OCI-LY1 (cell line): Measurements from ENCODE around the gene DNAJB5.
"Not testable (repeated sequence)": the region's sequence is repeated elsewhere in the genome, so short reads cannot be mapped to it uniquely, and the experiment has no call there.

ENCODE experiments used
- H2AFZ ChIP-seq: fragments of 200-600 bp; sonication (generic), shearing (Covaris generic); 2 replicates; pipeline ENCODE4 v1.6.0; 2014; ENCODE audit warnings: antibody characterized with exemption, mild to moderate bottlenecking, low read length
- H3F3A ChIP-seq: fragments of 200-600 bp; sonication (generic), shearing (Covaris generic); 2 replicates; pipeline ENCODE4 v1.6.0; 2014; ENCODE audit warnings: mild to moderate bottlenecking, antibody characterized with exemption, low read length, moderate library complexity; ENCODE audit not compliant: insufficient read depth
- H3K27ac ChIP-seq: fragments of 200-600 bp; sonication (generic); 2 replicates; pipeline ENCODE4 v1.5.1; 2014; ENCODE audit warnings: low read length, mixed run types, mild to moderate bottlenecking, low read depth; ENCODE audit not compliant: poor library complexity, severe bottlenecking
- H3K27me3 ChIP-seq: fragments of 200-600 bp; sonication (generic); 2 replicates; pipeline ENCODE4 v1.6.0; 2014; ENCODE audit warnings: antibody characterized with exemption, mild to moderate bottlenecking, low read length, moderate library complexity; ENCODE audit not compliant: insufficient read depth
- H3K36me3 ChIP-seq: fragments of 200-600 bp; sonication (generic); 2 replicates; pipeline ENCODE4 v1.6.1; 2014; ENCODE audit warnings: mild to moderate bottlenecking, antibody characterized with exemption, low read length, moderate library complexity, mixed read lengths; ENCODE audit not compliant: insufficient read depth
- H3K4me1 ChIP-seq: fragments of 200-600 bp; sonication (generic); 2 replicates; pipeline ENCODE4 v1.5.1; 2014; ENCODE audit warnings: mild to moderate bottlenecking, low read length, moderate library complexity; ENCODE audit not compliant: insufficient read depth, severe bottlenecking
- H3K4me2 ChIP-seq: fragments of 200-600 bp; sonication (generic), shearing (Covaris generic); 2 replicates; pipeline ENCODE4 v1.6.1; 2014; ENCODE audit warnings: low read length
- H3K4me3 ChIP-seq: fragments of 200-600 bp; sonication (generic); 2 replicates; pipeline ENCODE4 v1.5.1; 2014; ENCODE audit warnings: low read length, low read depth, mild to moderate bottlenecking, mixed read lengths; ENCODE audit not compliant: poor library complexity, severe bottlenecking
- H3K79me2 ChIP-seq: fragments of 200-600 bp; shearing (Covaris generic); 2 replicates; pipeline ENCODE4 v1.6.1; 2016; ENCODE audit warnings: mixed run types, low read length, mixed read lengths; ENCODE audit not compliant: insufficient read depth
- H3K9ac ChIP-seq: fragments of 200-600 bp; sonication (generic), shearing (Covaris generic); 2 replicates; pipeline ENCODE4 v1.6.1; 2014; ENCODE audit warnings: mild to moderate bottlenecking, low read length, mixed read lengths
- H3K9me2 ChIP-seq: fragments of 200-600 bp; sonication (generic), shearing (Covaris generic); 2 replicates; pipeline ENCODE4 v1.6.1; 2014; ENCODE audit warnings: low read depth, mild to moderate bottlenecking, low read length, mixed read lengths
- H3K9me3 ChIP-seq: fragments of 200-600 bp; shearing (Covaris generic); 2 replicates; pipeline ENCODE4 v1.6.1; 2014; ENCODE audit warnings: low read length, mixed read lengths
- H4K20me1 ChIP-seq: fragments of 200-600 bp; sonication (generic), shearing (Covaris generic); 2 replicates; pipeline ENCODE4 v1.6.0; 2016; ENCODE audit warnings: mild to moderate bottlenecking, low read length; ENCODE audit not compliant: insufficient read depth
- CTCF ChIP-seq: fragments of 200-600 bp; sonication (generic), shearing (Covaris generic); IDR thresholded peaks from 2 replicates; pipeline ENCODE4 v1.5.1; 2017; ENCODE audit warnings: mild to moderate bottlenecking, antibody characterized with exemption, low read length, moderate library complexity, mixed read lengths
- EZH2 ChIP-seq: fragments of 200-600 bp; sonication (generic), shearing (Covaris generic); IDR thresholded peaks from 2 replicates; pipeline ENCODE4 v1.8.0; 2017; ENCODE audit warnings: borderline replicate concordance, mixed run types, mild to moderate bottlenecking, antibody characterized with exemption, low read length, moderate library complexity, mixed read lengths

The DNAJB5 gene

GRCh38 chr9:35001803-35002502, 12.4 kb downstream of the DNAJB5 start:
- Histone ChIP-seq H3F3A (no peaks in the 10 kb centered on the region), H3K4me2 (no peak overlapping the region)
- no peak for TF ChIP-seq CTCF
- no peak for TF ChIP-seq EZH2

DNA sequence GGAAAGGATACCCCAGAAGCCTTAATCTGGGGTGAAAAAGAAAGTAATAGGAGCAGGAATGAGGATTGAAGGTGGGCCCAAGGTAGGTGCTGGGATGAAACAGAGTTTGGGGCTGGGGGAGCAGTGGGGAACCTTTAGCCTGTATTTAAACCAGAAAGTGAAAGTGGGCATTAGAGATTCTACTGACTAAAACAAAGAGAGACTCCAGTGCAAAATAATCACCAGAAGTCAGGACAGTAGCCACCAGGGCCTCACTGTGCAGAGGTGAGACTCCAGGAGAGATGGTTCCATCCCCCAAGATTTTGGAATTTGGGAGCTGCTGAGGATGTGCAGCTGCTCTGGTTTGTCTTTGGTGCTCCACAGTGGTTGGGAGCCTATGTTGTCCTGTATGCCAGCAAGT, 13.1 kb downstream of the DNAJB5 start:
- Histone ChIP-seq H3K79me2 (no peaks in the 10 kb centered on the region), H2AFZ (no peak overlapping the region), H4K20me1 (no peaks in the 10 kb centered on the region), H3K9me3 (no peaks in the 10 kb centered on the region), H3K9me2 (no peaks in the 10 kb centered on the region), H3K27ac (no peak overlapping the region), H3K36me3 (no peaks in the 10 kb centered on the region), H3K27me3 (no peaks in the 10 kb centered on the region), H3K4me1 (no peaks in the 10 kb centered on the region), H3K4me2 (no peak overlapping the region), H3K4me3 (no peak overlapping the region), H3F3A (no peaks in the 10 kb centered on the region), H3K9ac (no peak overlapping the region)
- TF ChIP-seq EZH2, result no peak
- no peak for TF ChIP-seq CTCF

More at GRCh38 chr9:35001803-35002502, 12.4 kb downstream of the DNAJB5 start:
- H3K27ac ChIP-seq, result no peak overlapping the region
- no peaks in the 10 kb centered on the region for H3K9me2 ChIP-seq
- H3K27me3 ChIP-seq, result no peaks in the 10 kb centered on the region
- H4K20me1 ChIP-seq, result no peaks in the 10 kb centered on the region
- no peaks in the 10 kb centered on the region for H3K79me2 ChIP-seq
- H3K9me3 ChIP-seq, result no peaks in the 10 kb centered on the region
- H3K4me1 ChIP-seq, result no peaks in the 10 kb centered on the region
- no peaks in the 10 kb centered on the region for H3K36me3 ChIP-seq
- H3K4me3 ChIP-seq, result no peak overlapping the region
- H2AFZ ChIP-seq, result no peak overlapping the region
- no peak overlapping the region for H3K9ac ChIP-seq

GRCh38 chr9:35004299-35004698, 14.8 kb downstream of the DNAJB5 start:
- H3K4me2 ChIP-seq, H3K4me1 ChIP-seq, H3K4me3 ChIP-seq, H3K79me2 ChIP-seq, H3K36me3 ChIP-seq, H2AFZ ChIP-seq, H3F3A ChIP-seq, H3K27ac ChIP-seq, H3K9ac ChIP-seq, H4K20me1 ChIP-seq, H3K9me3 ChIP-seq, H3K9me2 ChIP-seq, H3K27me3 ChIP-seq: not testable (repeated sequence)

- Histone ChIP-seq H3F3A (no peaks in the 10 kb centered on the region), H3K4me1 (no peaks in the 10 kb centered on the region), H3K4me3 (no peak overlapping the region), H2AFZ (no peak overlapping the region), H3K36me3 (peaks cover 4% of the 10 kb centered on the region; the same call in 1 of the 2 replicates), H3K9me2 (no peaks in the 10 kb centered on the region), H3K79me2 (no peaks in the 10 kb centered on the region), H4K20me1 (no peaks in the 10 kb centered on the region), H3K9me3 (0 out of 2 replicates have a peak, but pooled peaks cover 6% of the 10 kb centered on the region), H3K9ac (no peak overlapping the region), H3K27me3 (no peaks in the 10 kb centered on the region), H3K4me2 (no peak overlapping the region), H3K27ac (no peak overlapping the region)
- TF ChIP-seq CTCF (no peak), EZH2 (no peak)
Measured at GRCh38 chr9:35010351-35010958, 20.9 kb downstream of the DNAJB5 start.
